Skeletal muscle cell (primary cell): ENCODE data around the gene ANKRD11.
A peak's percentile ranks its signal among the peaks of the same experiment; 100 is the strongest.

Experiments used
- DNase-seq: peaks from one replicate; pipeline ENCODE4 v3.0.0-alpha.2; 2010; ENCODE audit warnings: low read depth
- H3K4me3 ChIP-seq: 2 replicates; pipeline ENCODE4 v1.5.1; 2011; ENCODE audit warnings: low read depth, mild to moderate bottlenecking, control low read depth, low read length, moderate library complexity

Gene ANKRD11

DNA sequence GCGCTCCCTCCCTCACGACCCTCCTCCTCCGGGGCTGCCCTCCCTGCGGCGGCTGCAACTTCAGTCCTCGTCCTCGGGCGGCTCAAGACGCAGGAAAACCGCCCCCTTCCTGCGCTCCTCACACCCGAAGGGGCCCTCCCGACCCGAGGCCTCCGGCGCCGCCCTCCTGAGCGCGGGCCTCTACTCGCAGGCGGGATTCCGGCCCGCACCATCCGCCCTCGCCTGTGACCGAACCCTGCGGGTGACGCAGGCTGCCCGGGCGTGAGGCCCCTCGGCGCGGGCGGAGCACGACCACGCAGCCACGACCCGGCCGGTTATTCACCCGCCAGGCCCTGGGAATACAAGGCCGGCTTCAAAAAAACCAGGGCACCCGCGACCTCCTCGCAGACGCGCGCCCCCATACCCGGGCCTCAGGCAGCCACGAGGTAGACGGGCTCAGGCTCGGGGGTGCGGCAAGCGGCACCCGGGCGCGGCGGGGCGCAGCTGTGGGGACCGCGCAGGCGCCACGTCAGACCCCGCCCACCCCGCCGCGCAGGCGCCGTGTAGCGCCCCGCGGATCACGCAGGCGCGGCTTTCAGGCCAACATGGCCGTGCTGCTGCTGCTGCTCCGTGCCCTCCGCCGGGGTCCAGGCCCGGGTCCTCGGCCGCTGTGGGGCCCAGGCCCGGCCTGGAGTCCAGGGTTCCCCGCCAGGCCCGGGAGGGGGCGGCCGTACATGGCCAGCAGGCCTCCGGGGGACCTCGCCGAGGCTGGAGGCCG lies 17.7 kb upstream of the ANKRD11 start, which contains the start of gene SPG7:
Gene SPG7 (plus strand): TSS at position 570 of the 757 bp plus-strand sequence. CDS start 15 bp downstream, at position 585.
- peak; percentile 53 for DNase-seq
- peak within 1 kb of the TSS; percentile 91 for H3K4me3 ChIP-seq

DNA sequence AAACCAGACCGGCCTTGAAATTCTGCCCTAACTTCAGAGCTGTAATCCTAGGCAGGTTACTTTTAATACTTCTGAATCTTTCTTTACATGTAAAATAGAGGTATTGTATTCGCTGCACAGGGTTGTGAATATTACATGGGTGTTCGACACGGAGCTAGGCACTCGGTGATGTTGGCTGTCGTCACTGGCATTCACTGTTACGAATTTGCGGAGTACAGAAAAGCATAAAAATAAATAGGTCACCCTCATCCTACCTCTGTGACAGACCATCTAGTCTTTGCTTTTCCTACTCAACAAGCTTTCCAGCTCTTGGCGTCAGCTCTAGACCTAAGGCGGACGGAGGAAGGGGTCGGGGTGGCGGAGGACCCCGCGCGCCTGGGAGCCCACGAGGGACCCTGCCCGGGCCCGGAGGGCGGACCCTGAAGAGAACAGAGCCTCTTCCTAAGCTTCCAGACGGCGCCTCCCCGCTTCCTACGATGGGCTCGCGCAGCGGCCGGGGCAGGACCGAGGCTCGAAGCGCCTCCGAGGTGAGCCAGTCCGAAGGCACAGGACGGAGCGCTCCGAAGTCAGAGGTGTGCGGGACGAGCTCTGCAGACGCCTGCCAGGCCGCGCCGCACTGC lies 17.0 kb upstream of the ANKRD11 start:
- DNase-seq = no peak
- peak overlapping the region; percentile 91 for H3K4me3 ChIP-seq

- H3K4me3 ChIP-seq = peak overlapping the region; percentile 91
- DNase-seq = no peak
Measured at GRCh38 chr16:89506791-89507191, 16.4 kb upstream of the ANKRD11 start.

DNA sequence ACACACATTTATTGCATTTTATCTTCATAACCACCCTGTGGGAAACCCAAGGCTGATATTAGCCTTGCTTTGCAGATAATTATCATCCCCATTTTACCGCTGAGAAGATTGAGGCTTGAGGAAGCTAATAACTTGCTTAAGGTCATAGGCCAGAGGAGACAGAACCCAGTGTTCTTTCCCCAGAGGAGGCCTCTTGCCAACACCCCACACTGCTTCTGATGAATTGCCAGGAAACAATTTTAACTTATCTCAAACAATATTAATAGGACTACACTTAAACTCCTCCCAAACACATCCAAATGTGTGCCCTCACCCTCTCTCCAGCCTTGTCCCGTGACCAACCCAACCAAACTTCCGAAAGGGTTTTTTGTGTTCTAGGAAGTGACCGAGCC lies 15.7 kb upstream of the ANKRD11 start:
- no peak for DNase-seq
- no peak overlapping the region for H3K4me3 ChIP-seq

DNA sequence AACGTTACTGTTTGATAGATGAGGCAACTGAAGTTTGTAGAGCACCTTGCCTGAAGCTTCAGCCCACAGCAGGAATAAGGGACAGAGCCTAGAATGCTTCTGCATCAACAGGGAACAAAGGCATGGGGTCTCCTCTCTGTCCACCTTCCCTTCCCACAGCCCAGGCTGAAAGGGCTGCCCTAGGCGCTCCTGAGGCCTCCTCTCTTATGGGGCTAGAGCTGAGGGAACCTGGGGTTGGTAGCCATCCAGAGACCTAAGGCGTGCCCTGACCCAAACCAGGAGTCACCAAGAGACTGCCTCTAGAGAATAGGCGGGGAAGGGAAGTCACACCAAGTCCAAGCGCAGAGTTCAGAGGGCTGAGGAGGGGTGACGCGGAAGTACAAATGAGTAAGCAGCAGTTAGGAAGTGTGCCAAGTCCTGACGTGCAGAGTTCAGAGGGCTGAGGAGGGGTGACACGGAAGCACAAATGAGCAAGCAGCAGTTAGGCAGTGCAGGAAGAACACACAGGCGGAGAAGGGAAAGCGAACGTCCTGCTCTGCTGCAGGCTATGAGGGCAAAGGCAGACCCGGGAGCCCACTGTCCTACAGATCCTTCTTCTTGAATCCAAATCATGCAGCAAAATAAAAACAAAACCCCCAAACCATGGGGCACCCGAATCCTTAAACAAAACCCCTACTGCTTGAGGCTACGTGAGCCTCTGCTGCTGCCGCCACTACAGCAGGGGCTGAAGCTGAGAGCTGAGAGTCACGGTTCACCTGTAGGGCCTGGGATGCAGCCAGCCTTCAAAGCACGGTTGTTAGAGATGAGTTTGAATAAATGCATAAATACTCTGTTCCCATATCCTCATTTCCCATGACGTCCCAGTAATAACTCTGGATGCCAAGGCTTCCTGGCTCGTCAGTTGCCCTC lies 15.1 kb upstream of the ANKRD11 start:
- H3K4me3 ChIP-seq = no peak overlapping the region
- peak; percentile 78 for DNase-seq

DNA sequence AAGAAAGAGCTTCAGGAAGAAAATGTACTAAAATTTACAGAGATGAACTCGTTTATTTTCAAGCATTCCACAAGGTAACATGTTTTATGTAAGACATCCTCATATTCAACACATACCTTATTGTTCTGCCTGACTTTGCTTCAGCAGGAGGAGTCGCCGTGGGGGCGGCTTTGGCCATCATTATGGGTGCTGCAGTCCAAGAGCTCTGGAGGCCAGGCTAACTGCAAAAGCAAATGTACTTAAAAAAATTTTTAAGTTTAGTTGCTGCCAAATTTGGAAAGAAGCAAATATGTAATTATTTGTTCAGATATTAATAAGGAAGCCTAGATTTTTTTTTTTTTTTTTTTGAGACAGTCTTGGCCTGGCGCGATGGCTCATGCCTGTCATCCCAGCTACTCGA lies 13.7 kb upstream of the ANKRD11 start:
- DNase-seq = no peak
- H3K4me3 ChIP-seq = no peak overlapping the region

- DNase-seq = no peak
- H3K4me3 ChIP-seq = no peak overlapping the region
Measured at GRCh38 chr16:89502081-89502843, 11.9 kb upstream of the ANKRD11 start.

DNA sequence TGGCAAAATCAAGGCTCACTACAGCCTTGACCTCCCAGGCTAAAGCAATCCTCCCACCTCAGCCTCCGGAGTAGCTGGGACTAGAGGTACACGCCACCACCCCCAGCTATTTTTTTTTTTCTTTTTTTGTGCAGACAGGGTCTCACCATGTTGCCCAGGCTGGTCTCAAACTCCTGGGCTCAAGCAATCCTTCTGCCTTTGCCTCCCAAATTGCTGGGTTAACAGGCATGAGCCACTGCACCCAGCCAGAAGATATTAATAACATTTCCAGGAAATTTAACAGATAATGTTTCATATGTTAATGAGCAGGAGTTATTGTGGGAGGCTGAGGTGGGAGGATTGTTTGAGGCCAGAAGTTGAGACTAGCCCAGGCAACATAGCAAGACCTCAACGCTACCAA lies 9.4 kb upstream of the ANKRD11 start:
- no peak for DNase-seq

DNA sequence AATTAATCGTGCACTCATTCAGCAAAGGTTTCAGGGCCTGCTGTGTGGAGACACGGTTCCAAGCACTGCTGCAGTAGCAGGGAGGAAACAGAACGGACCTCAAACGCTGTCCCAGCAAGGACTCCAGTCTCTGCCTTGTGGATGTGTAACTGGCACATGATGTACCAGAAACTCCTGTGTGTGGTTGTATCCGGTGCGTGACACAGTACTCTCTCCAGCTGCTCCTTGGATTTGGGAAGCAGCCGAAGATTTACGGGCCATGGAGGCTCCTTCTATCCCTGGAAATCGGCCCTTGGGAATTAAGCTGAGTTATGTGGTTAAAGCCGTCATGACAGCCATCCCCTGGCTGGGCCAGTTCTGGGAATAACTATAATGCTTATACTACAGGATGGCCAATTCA lies 8.5 kb upstream of the ANKRD11 start:
- H3K4me3 ChIP-seq = no peak overlapping the region
- DNase-seq = peak; percentile 94

More for the DNA sequence above, 9.4 kb upstream of the ANKRD11 start:
- H3K4me3 ChIP-seq = no peak overlapping the region

DNA sequence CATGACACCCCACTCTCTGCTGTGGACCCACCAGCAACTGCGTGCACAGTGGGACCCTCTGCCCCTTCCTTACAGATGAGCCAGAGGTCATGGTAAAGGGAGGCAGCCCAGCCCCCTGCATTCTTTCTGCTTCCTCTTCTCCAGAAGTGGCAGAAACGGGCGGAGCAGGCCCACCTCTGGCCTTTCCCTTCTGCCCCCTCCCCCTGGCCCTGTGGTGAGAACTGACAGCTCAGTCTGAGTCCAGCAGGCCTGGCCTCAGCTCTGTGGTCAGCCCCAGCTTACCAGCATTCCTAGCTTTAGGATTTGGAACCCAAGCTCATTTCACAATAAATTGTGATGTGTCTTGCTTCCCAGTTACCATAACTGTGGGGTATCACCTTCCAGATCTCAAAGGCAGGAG lies 4.8 kb upstream of the ANKRD11 start:
- peak; percentile 43 for DNase-seq
- H3K4me3 ChIP-seq = no peak overlapping the region

DNA sequence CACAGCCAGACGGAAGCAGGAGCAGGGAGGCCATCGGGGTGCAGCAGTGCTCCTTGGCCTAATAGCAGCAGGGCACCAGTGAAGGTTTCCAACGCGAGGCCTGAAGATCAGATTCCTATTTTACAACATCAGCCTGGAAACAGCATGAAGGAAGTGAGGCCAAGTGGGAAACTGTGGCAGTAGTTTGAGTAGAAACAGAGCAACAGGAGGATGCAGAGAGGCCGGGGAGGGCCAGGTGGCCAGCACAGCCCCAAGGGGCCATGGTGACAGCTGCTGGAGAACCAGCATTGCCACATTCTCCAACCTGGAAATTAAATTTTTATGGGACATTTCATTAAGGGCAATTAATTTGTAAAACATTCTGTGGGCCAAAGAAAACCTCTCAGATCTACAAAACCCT lies 3.4 kb upstream of the ANKRD11 start:
- no peak for DNase-seq
- no peak overlapping the region for H3K4me3 ChIP-seq

DNA sequence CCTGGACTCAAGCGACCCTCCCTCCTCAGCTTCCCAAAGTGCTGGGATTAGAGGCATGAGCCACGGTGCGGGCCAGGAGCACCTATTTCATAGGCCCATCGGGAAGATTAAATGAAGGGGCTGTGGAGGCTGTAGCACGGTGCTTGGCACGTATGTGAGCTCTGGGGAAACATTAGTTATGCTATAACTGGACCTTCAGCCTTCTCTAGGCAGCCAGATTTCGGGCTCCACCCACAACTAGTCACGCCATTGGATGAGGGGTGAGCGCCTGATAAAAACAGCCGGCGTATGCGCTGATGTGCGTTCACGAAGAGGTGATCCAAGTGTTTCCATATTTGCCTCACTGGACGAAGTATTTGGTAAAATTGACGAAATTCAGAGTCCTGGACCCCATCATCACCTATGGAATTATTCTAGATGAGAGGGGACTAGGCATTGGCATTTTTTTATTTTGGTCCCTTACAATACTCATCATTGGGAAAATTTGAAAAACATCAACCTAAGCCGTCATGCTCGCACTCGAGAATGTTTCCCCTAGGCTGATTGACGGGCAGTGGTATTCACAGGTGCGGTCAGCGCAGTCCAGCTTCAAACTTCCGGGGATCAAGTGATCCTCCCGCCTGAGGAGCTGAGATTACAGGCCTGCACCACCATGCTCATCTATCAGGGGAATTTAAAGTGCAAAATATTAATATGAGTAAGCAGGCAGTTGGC lies 1.8 kb upstream of the ANKRD11 start:
- DNase-seq = no peak
- peak overlapping the region; percentile 92 for H3K4me3 ChIP-seq

DNA sequence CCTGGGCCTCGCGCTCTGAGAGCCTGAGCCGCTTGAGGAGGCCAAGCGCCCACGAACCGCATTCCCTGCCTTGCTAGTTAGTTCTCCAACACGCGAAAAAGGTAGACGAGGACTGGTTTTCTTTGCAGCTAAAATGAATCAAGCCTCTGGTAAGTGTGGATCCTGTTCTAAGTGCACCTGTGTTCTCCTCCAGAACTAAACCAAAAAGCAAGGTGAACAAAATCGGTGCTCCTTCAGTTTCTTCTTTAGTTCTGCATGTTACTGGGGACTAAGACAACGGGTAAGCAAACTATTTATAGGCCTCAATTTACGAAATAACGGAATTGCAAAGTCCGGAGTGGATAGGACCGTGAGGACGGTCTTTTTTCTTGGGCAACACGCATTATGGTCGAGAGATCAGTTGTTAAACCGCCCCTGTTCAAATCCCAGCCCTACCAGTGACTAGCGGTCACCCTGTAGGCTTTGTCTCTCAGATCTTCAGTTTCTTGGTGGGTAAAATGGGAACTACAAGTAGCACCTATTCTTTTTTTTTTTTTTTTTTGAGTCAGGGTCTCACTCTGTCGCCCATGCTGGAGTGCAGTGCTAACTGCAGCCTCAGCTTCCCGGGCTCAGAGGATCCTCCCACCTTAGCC lies 993 bp upstream of the ANKRD11 start:
- no peak for DNase-seq
- peak overlapping the region; percentile 92 for H3K4me3 ChIP-seq

DNA sequence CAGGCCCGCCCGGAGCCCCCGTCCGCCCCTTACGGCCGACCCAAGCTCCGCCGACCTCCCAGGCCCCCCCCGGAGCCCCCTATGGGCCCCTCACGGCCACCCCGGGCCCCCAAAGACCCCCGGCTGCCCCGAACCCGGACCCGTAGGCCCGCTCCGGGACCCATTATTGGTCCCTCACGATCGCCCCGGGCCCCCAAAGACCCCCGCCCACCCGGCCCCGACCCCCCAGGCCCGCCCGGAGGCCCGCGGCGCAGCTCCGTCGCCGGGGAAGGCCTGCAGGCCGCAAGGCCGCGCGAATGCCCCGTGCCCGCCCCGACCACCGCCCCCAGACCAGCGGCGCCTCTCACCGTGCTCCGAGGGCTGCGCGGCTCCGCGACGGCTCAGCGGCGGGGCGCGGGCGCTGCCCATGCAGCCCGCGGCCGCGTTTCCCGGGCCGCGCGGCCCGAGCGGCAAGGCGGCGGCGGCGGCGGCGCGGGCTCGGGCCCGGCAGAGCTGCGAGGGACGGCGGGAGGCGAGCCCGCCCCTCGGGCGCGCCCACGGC lies 393 bp downstream of the ANKRD11 start:
- no peak for DNase-seq
- peak overlapping the region; percentile 66 for H3K4me3 ChIP-seq

GRCh38 chr16:89489040-89489897 lies 1.1 kb downstream of the ANKRD11 start:
- peak overlapping the region; percentile 66 for H3K4me3 ChIP-seq
- peak; percentile 94 for DNase-seq

- DNase-seq = no peak
- H3K4me3 ChIP-seq = no peak overlapping the region
Measured at GRCh38 chr16:89485701-89486246, 4.6 kb downstream of the ANKRD11 start.
